ENCODE data around the gene CPEB4.

The CPEB4 gene

GRCh38 chr5:173945160-173945559, 57.0 kb downstream of the CPEB4 start:
- Histone ChIP-seq H3K27ac (ENCODE audit: insufficient read depth, low read depth, low read length, poor library complexity, severe bottlenecking) (no peak overlapping the region), H3K36me3 (ENCODE audit: control insufficient read depth, insufficient read depth, low read length) (no peaks in the 10 kb centered on the region), H3K4me3 (ENCODE audit: insufficient read depth, low read depth, low read length) (no peak overlapping the region), H3K4me1 (ENCODE audit: control insufficient read depth, insufficient read depth, low read length) (no peaks in the 10 kb centered on the region), H3K9me3 (ENCODE audit: control insufficient read depth, low read length) (no peaks in the 10 kb centered on the region), H3K27me3 (ENCODE audit: control insufficient read depth, insufficient read depth, low read length, poor library complexity, severe bottlenecking) (no peaks in the 10 kb centered on the region)
- WGBS, 2 experiments = 94 to 98% methylated on average over 2 of the region's 2 CpGs

- H3K4me1 ChIP-seq (ENCODE audit: control insufficient read depth, insufficient read depth, low read length) = no peaks in the 10 kb centered on the region
- no peaks in the 10 kb centered on the region for H3K27me3 ChIP-seq (ENCODE audit: control insufficient read depth, insufficient read depth, low read length, poor library complexity, severe bottlenecking)
- H3K36me3 ChIP-seq (ENCODE audit: control insufficient read depth, insufficient read depth, low read length) = no peaks in the 10 kb centered on the region
- no peak overlapping the region for H3K27ac ChIP-seq (ENCODE audit: insufficient read depth, low read depth, low read length, poor library complexity, severe bottlenecking)
- no peaks in the 10 kb centered on the region for H3K9me3 ChIP-seq (ENCODE audit: control insufficient read depth, low read length)
- H3K4me3 ChIP-seq (ENCODE audit: insufficient read depth, low read depth, low read length) = no peak overlapping the region
- 94 to 98% methylated on average over 2 of the region's 2 CpGs for WGBS, 2 experiments
Observed at GRCh38 chr5:173946323-173946722, 58.2 kb downstream of the CPEB4 start.

- H3K4me1 ChIP-seq (ENCODE audit: control insufficient read depth, insufficient read depth, low read length) = no peaks in the 10 kb centered on the region
- no peak overlapping the region for H3K4me3 ChIP-seq (ENCODE audit: insufficient read depth, low read depth, low read length)
- 95 to 98% methylated on average over 2 of the region's 2 CpGs for WGBS, 2 experiments
- H3K27ac ChIP-seq (ENCODE audit: insufficient read depth, low read depth, low read length, poor library complexity, severe bottlenecking) = no peak overlapping the region
- H3K36me3 ChIP-seq (ENCODE audit: control insufficient read depth, insufficient read depth, low read length) = no peaks in the 10 kb centered on the region
- no peaks in the 10 kb centered on the region for H3K9me3 ChIP-seq (ENCODE audit: control insufficient read depth, low read length)
- H3K27me3 ChIP-seq (ENCODE audit: control insufficient read depth, insufficient read depth, low read length, poor library complexity, severe bottlenecking) = no peaks in the 10 kb centered on the region
Observed at GRCh38 chr5:173950829-173951228, 62.7 kb downstream of the CPEB4 start.

GRCh38 chr5:173953528-173954090, 65.5 kb downstream of the CPEB4 start:
- H3K9me3 ChIP-seq (ENCODE audit: control insufficient read depth, low read length) = no peaks in the 10 kb centered on the region
- H3K36me3 ChIP-seq (ENCODE audit: control insufficient read depth, insufficient read depth, low read length) = no peaks in the 10 kb centered on the region
- no peaks in the 10 kb centered on the region for H3K4me1 ChIP-seq (ENCODE audit: control insufficient read depth, insufficient read depth, low read length)
- 88 to 89% methylated on average over 4 to 5 of the region's 5 CpGs for WGBS, 2 experiments
- H3K4me3 ChIP-seq (ENCODE audit: insufficient read depth, low read depth, low read length) = no peak overlapping the region
- no peak overlapping the region for H3K27ac ChIP-seq (ENCODE audit: insufficient read depth, low read depth, low read length, poor library complexity, severe bottlenecking)
- H3K27me3 ChIP-seq (ENCODE audit: control insufficient read depth, insufficient read depth, low read length, poor library complexity, severe bottlenecking) = no peaks in the 10 kb centered on the region

- Histone ChIP-seq H3K4me1 (ENCODE audit: control insufficient read depth, insufficient read depth, low read length) (no peaks in the 10 kb centered on the region), H3K9me3 (ENCODE audit: control insufficient read depth, low read length) (no peaks in the 10 kb centered on the region), H3K4me3 (ENCODE audit: insufficient read depth, low read depth, low read length) (no peak overlapping the region), H3K36me3 (ENCODE audit: control insufficient read depth, insufficient read depth, low read length) (no peaks in the 10 kb centered on the region), H3K27me3 (ENCODE audit: control insufficient read depth, insufficient read depth, low read length, poor library complexity, severe bottlenecking) (no peaks in the 10 kb centered on the region), H3K27ac (ENCODE audit: insufficient read depth, low read depth, low read length, poor library complexity, severe bottlenecking) (no peak overlapping the region)
- WGBS, 2 experiments = 97 to 98% methylated on average over 5 to 6 of the region's 6 CpGs
Observed at GRCh38 chr5:173954671-173955521, 66.7 kb downstream of the CPEB4 start.

- no peak overlapping the region for H3K4me3 ChIP-seq (ENCODE audit: insufficient read depth, low read depth, low read length)
- H3K36me3 ChIP-seq (ENCODE audit: control insufficient read depth, insufficient read depth, low read length) = no peaks in the 10 kb centered on the region
- WGBS, 2 experiments = 95 to 100% methylated on average over 2 of the region's 2 CpGs
- no peaks in the 10 kb centered on the region for H3K27me3 ChIP-seq (ENCODE audit: control insufficient read depth, insufficient read depth, low read length, poor library complexity, severe bottlenecking)
- peaks cover 9% of the 10 kb centered on the region for H3K4me1 ChIP-seq (ENCODE audit: control insufficient read depth, insufficient read depth, low read length)
- H3K27ac ChIP-seq (ENCODE audit: insufficient read depth, low read depth, low read length, poor library complexity, severe bottlenecking) = no peak overlapping the region
- H3K9me3 ChIP-seq (ENCODE audit: control insufficient read depth, low read length) = no peaks in the 10 kb centered on the region
Observed at GRCh38 chr5:173960986-173961385, 72.8 kb downstream of the CPEB4 start.

GRCh38 chr5:173961418-173961817, 73.3 kb downstream of the CPEB4 start:
- H3K27ac ChIP-seq (ENCODE audit: insufficient read depth, low read depth, low read length, poor library complexity, severe bottlenecking) = no peak overlapping the region
- H3K36me3 ChIP-seq (ENCODE audit: control insufficient read depth, insufficient read depth, low read length) = no peaks in the 10 kb centered on the region
- no peaks in the 10 kb centered on the region for H3K9me3 ChIP-seq (ENCODE audit: control insufficient read depth, low read length)
- WGBS, 2 experiments = 100% methylated on average over 1 of the region's 1 CpG; no CpG with 5 or more reads in 1 of the 2 experiments
- peaks cover 9% of the 10 kb centered on the region for H3K4me1 ChIP-seq (ENCODE audit: control insufficient read depth, insufficient read depth, low read length)
- H3K27me3 ChIP-seq (ENCODE audit: control insufficient read depth, insufficient read depth, low read length, poor library complexity, severe bottlenecking) = no peaks in the 10 kb centered on the region
- H3K4me3 ChIP-seq (ENCODE audit: insufficient read depth, low read depth, low read length) = no peak overlapping the region

- H3K27ac ChIP-seq (ENCODE audit: insufficient read depth, low read depth, low read length, poor library complexity, severe bottlenecking) = no peak overlapping the region
- peaks cover 9% of the 10 kb centered on the region for H3K4me1 ChIP-seq (ENCODE audit: control insufficient read depth, insufficient read depth, low read length)
- no peak overlapping the region for H3K4me3 ChIP-seq (ENCODE audit: insufficient read depth, low read depth, low read length)
- no peaks in the 10 kb centered on the region for H3K36me3 ChIP-seq (ENCODE audit: control insufficient read depth, insufficient read depth, low read length)
- H3K27me3 ChIP-seq (ENCODE audit: control insufficient read depth, insufficient read depth, low read length, poor library complexity, severe bottlenecking) = no peaks in the 10 kb centered on the region
- no peaks in the 10 kb centered on the region for H3K9me3 ChIP-seq (ENCODE audit: control insufficient read depth, low read length)
- 84 to 85% methylated on average over 3 of the region's 3 CpGs for WGBS, 2 experiments
Observed at GRCh38 chr5:173962436-173962972, 74.4 kb downstream of the CPEB4 start.

GRCh38 chr5:173963182-173963838, 75.2 kb downstream of the CPEB4 start:
- H3K4me1 ChIP-seq (ENCODE audit: control insufficient read depth, insufficient read depth, low read length) = peaks cover 15% of the 10 kb centered on the region
- no peaks in the 10 kb centered on the region for H3K27me3 ChIP-seq (ENCODE audit: control insufficient read depth, insufficient read depth, low read length, poor library complexity, severe bottlenecking)
- H3K9me3 ChIP-seq (ENCODE audit: control insufficient read depth, low read length) = no peaks in the 10 kb centered on the region
- WGBS, 2 experiments = 70 to 72% methylated on average over 10 of the region's 10 CpGs
- no peaks in the 10 kb centered on the region for H3K36me3 ChIP-seq (ENCODE audit: control insufficient read depth, insufficient read depth, low read length)
- peak overlapping the region; percentile 16 for H3K27ac ChIP-seq (ENCODE audit: insufficient read depth, low read depth, low read length, poor library complexity, severe bottlenecking)
- H3K4me3 ChIP-seq (ENCODE audit: insufficient read depth, low read depth, low read length) = no peak overlapping the region

GRCh38 chr5:173963867-173964441, 75.8 kb downstream of the CPEB4 start:
- H3K27me3 ChIP-seq (ENCODE audit: control insufficient read depth, insufficient read depth, low read length, poor library complexity, severe bottlenecking) = no peaks in the 10 kb centered on the region
- WGBS, 2 experiments = 78 to 89% methylated on average over 17 to 18 of the region's 19 CpGs
- H3K4me1 ChIP-seq (ENCODE audit: control insufficient read depth, insufficient read depth, low read length) = peaks cover 22% of the 10 kb centered on the region
- no peak overlapping the region for H3K4me3 ChIP-seq (ENCODE audit: insufficient read depth, low read depth, low read length)
- H3K27ac ChIP-seq (ENCODE audit: insufficient read depth, low read depth, low read length, poor library complexity, severe bottlenecking) = peak overlapping the region; percentile 16
- no peaks in the 10 kb centered on the region for H3K36me3 ChIP-seq (ENCODE audit: control insufficient read depth, insufficient read depth, low read length)
- H3K9me3 ChIP-seq (ENCODE audit: control insufficient read depth, low read length) = no peaks in the 10 kb centered on the region
